CD4-positive, alpha-beta memory T cell (primary cell): ENCODE results near the gene DCAF12. TPM values are rescaled to one million over a fixed set of nuclear protein-coding genes. Genes with fewer than 3 reads are reported as not detected.
A peak's percentile ranks its signal among the peaks of the same experiment; 100 is the strongest.

Experiments
- CTCF ChIA-PET: fragments of 350-600 bp; sonication (Branson Sonifier 250); formaldehyde crosslinking; loops from one replicate; lab custom pipeline; 2021; ENCODE audit warnings: inconsistent platforms; ENCODE audit not compliant: partially characterized antibody; lab: Charles Lee
- POLR2A ChIA-PET: fragments of 350-600 bp; sonication (Branson Sonifier 250); formaldehyde crosslinking; loops from one replicate; lab custom pipeline; 2021; ENCODE audit not compliant: partially characterized antibody; lab: Charles Lee
- DNase-seq, 5 donors: peaks; one replicate each; pipeline versions ENCODE4 v3.0.0 to v3.0.0-alpha.2; 2020 to 2022; ENCODE audit warnings: mixed read lengths in 1 of 5
- H3K27ac ChIP-seq: one replicate; pipeline ENCODE4 v1.7.0; 2013; ENCODE audit warnings: low read depth, low read length
- H3K27me3 ChIP-seq: 2 replicates; pipeline ENCODE4 v1.7.0; 2013; ENCODE audit warnings: mild to moderate bottlenecking, low read length, moderate library complexity; ENCODE audit not compliant: insufficient read depth
- H3K36me3 ChIP-seq: 2 replicates; pipeline ENCODE4 v1.7.0; 2013; ENCODE audit warnings: mild to moderate bottlenecking, low read length, moderate library complexity; ENCODE audit not compliant: insufficient read depth
- H3K4me1 ChIP-seq: 2 replicates; pipeline ENCODE4 v1.7.0; 2013; ENCODE audit warnings: mild to moderate bottlenecking, low read length, moderate library complexity; ENCODE audit not compliant: insufficient read depth
- H3K4me3 ChIP-seq, 2 donors: one replicate each; pipeline ENCODE4 v1.7.0; 2013; ENCODE audit warnings: low read length in 2 of 2, mild to moderate bottlenecking in 1 of 2
- H3K9me3 ChIP-seq, 2 donors: one replicate each; pipeline ENCODE4 v1.7.0; 2013; ENCODE audit warnings: low read length in 2 of 2, control low read depth in 1 of 2; ENCODE audit not compliant: control insufficient read depth in 1 of 2
- H3K27ac Mint-ChIP-seq, 7 donors: one replicate each; pipeline ENCODE4 v1.8.0; 2020 to 2021; ENCODE audit warnings: mixed read lengths in 7 of 7, mild to moderate bottlenecking in 6 of 7, inconsistent platforms in 3 of 7, moderate library complexity in 3 of 7
- H3K27me3 Mint-ChIP-seq, 2 donors: one replicate each; pipeline ENCODE4 v1.8.0; 2020 to 2021; ENCODE audit warnings: mixed read lengths in 2 of 2
- H3K36me3 Mint-ChIP-seq, 2 donors: one replicate each; pipeline ENCODE4 v1.8.0; 2020 to 2021; ENCODE audit warnings: mixed read lengths in 2 of 2, inconsistent platforms in 1 of 2, mild to moderate bottlenecking in 1 of 2
- H3K4me1 Mint-ChIP-seq, 4 donors: one replicate each; pipeline ENCODE4 v1.8.0; 2020 to 2021; ENCODE audit warnings: mixed read lengths in 4 of 4, mild to moderate bottlenecking in 1 of 4
- H3K4me3 Mint-ChIP-seq, 8 donors: one replicate each; pipeline ENCODE4 v1.8.0; 2020 to 2021; ENCODE audit warnings: mixed read lengths in 8 of 8, mild to moderate bottlenecking in 7 of 8, moderate library complexity in 6 of 8, inconsistent platforms in 3 of 8
- H3K9me3 Mint-ChIP-seq, 8 donors: one replicate each; pipeline ENCODE4 v1.8.0; 2020 to 2021; ENCODE audit warnings: mixed read lengths in 8 of 8, mild to moderate bottlenecking in 5 of 8, inconsistent platforms in 3 of 8, moderate library complexity in 1 of 8
- intact Hi-C: fragments of 100-400 bp; cut with micrococcal nuclease; formaldehyde crosslinking; loops from one replicate; pipeline ENCODE4 v1.15.1; 2023
- polyA plus RNA-seq, 2 donors: library from polyadenylated mRNA; unstranded; fragments of 300-500 nt; fragmentation: Illumina TruSeq; gene quantifications; one replicate each; pipeline ENCODE4 v1.2.3, GENCODE V29; 2021
- total RNA-seq, 2 experiments: library from RNA; stranded (reverse); gene quantifications; one replicate each; pipeline ENCODE4 v1.2.3, GENCODE V29; 2021

The DCAF12 gene
- total RNA-seq (10 to 100 TPM; 29.7 to 31.0 TPM), polyA plus RNA-seq (10 to 100 TPM; 13.0 to 19.3 TPM)

- CTCF ChIA-PET = interaction anchor here (1.1 to 1.8 kb wide), 3 partner anchors 52 to 127 kb away, joined by 3 to 9 read pairs (median 4); partner anchors contain the start of gene UBAP1
- Histone ChIP-seq H3K4me3 (peak within 1 kb of the TSS; percentile 88 to 92), H3K4me1 (peaks cover 45% of the 10 kb centered on the region), H3K36me3 (no peaks in the 10 kb centered on the region), H3K27ac (peak within 1 kb of the TSS; percentile 83), H3K27me3 (no peaks in the 10 kb centered on the region), H3K9me3 (no peaks in the 10 kb centered on the region)
- intact Hi-C loops = loop anchor here (1.0 kb wide), 5 partner anchors 52 to 250 kb away; partner anchors contain the start of genes KIF24, MYORG and NUDT2
- peaks cover 10 to 36% of the 10 kb centered on the region in 2 donors for H3K36me3 Mint-ChIP-seq
- DNase-seq = peak; percentile 90 to 92 (median 91)
- H3K9me3 Mint-ChIP-seq = no peaks in the 10 kb centered on the region
- peak within 1 kb of the TSS; percentile 96 to 100 (median 98) for H3K4me3 Mint-ChIP-seq
- H3K4me1 Mint-ChIP-seq = peaks cover 39 to 58% (median 45%) of the 10 kb centered on the region in 4 donors
- POLR2A ChIA-PET = interaction anchor here (1.4 to 2.2 kb wide), 5 partner anchors 52 to 251 kb away, joined by 3 to 11 read pairs (median 6); partner anchors contain the start of genes MYORG, UBAP1 and UBAP2
- H3K27me3 Mint-ChIP-seq = no peaks in the 10 kb centered on the region
- H3K27ac Mint-ChIP-seq = peak within 1 kb of the TSS; percentile 95 to 99 (median 99)
Measured at GRCh38 chr9:34126207-34127034, at the start of gene DCAF12. TSS of gene DCAF12 (minus strand) at chr9:34126698. CDS start at chr9:34126431, 267 bp downstream.

- intact Hi-C loops = no loop called here
- ChIA-PET CTCF (interaction anchor here (0.7 kb wide), 1 partner anchor 398 kb away, joined by 4 read pairs; no protein-coding TSS in a partner anchor), POLR2A (no interaction called here)
- Mint-ChIP-seq H3K36me3 (peaks cover 0 to 13% of the 10 kb centered on the region in 2 donors), H3K9me3 (no peaks in the 10 kb centered on the region), H3K4me3 (peak overlapping the region in 2 of 8 donors; percentile 26 to 57), H3K27me3 (no peaks in the 10 kb centered on the region), H3K27ac (peak overlapping the region in 2 of 7 donors; percentile 56 to 89), H3K4me1 (peaks cover 15 to 32% (median 20%) of the 10 kb centered on the region in 4 donors)
- no peak overlapping the region for H3K27ac ChIP-seq
- H3K36me3 ChIP-seq = no peaks in the 10 kb centered on the region
- no peaks in the 10 kb centered on the region for H3K27me3 ChIP-seq
- no peak overlapping the region for H3K4me3 ChIP-seq
- H3K4me1 ChIP-seq = peaks cover 30% of the 10 kb centered on the region
- no peaks in the 10 kb centered on the region for H3K9me3 ChIP-seq
- no peak for DNase-seq
Measured at GRCh38 chr9:34176089-34176488, 49.6 kb upstream of the DCAF12 start.

GRCh38 chr9:34171753-34172535 lies 45.4 kb upstream of the DCAF12 start:
- POLR2A ChIA-PET = no interaction called here
- Mint-ChIP-seq H3K27ac (peak overlapping the region in 6 of 7 donors; percentile 18 to 88 (median 84)), H3K36me3 (no peaks in the 10 kb centered on the region), H3K27me3 (no peaks in the 10 kb centered on the region), H3K4me1 (peaks cover 2 to 12% (median 7%) of the 10 kb centered on the region in 4 donors), H3K9me3 (no peaks in the 10 kb centered on the region), H3K4me3 (peak overlapping the region; percentile 39 to 87 (median 68))
- Histone ChIP-seq H3K27me3 (no peaks in the 10 kb centered on the region), H3K4me1 (peaks cover 12% of the 10 kb centered on the region), H3K27ac (no peak overlapping the region), H3K4me3 (no peak overlapping the region), H3K9me3 (no peaks in the 10 kb centered on the region), H3K36me3 (no peaks in the 10 kb centered on the region)
- intact Hi-C loops = no loop called here
- peak; percentile 30 to 70 (median 62) for DNase-seq
- CTCF ChIA-PET = interaction anchor here (1.2 kb wide), 1 partner anchor 12 kb away, joined by 3 read pairs; no protein-coding TSS in a partner anchor

- Mint-ChIP-seq H3K9me3 (no peaks in the 10 kb centered on the region), H3K36me3 (no peaks in the 10 kb centered on the region), H3K4me1 (peaks cover 2 to 12% (median 7%) of the 10 kb centered on the region in 4 donors), H3K27me3 (no peaks in the 10 kb centered on the region), H3K27ac (peak overlapping the region in 5 of 7 donors; percentile 22 to 68 (median 43)), H3K4me3 (no peak overlapping the region)
- ChIA-PET CTCF (interaction anchor here (0.7 to 1.2 kb wide), 4 partner anchors 10 to 362 kb away, joined by 3 read pairs; no protein-coding TSS in a partner anchor), POLR2A (interaction anchor here (0.5 to 1.1 kb wide), 2 partner anchors 9 to 10 kb away, joined by 3 to 6 read pairs; partner anchors contain the start of gene UBAP1)
- Histone ChIP-seq H3K27ac (no peak overlapping the region), H3K27me3 (no peaks in the 10 kb centered on the region), H3K4me3 (no peak overlapping the region), H3K9me3 (no peaks in the 10 kb centered on the region), H3K36me3 (no peaks in the 10 kb centered on the region), H3K4me1 (peaks cover 12% of the 10 kb centered on the region)
- DNase-seq = no peak
- intact Hi-C loops = no loop called here
Measured at GRCh38 chr9:34170237-34170991, 43.9 kb upstream of the DCAF12 start.

GRCh38 chr9:34169125-34169524 lies 42.6 kb upstream of the DCAF12 start:
- Mint-ChIP-seq H3K4me3 (no peak overlapping the region), H3K27ac (no peak overlapping the region), H3K4me1 (peaks cover 2 to 12% (median 7%) of the 10 kb centered on the region in 4 donors), H3K36me3 (no peaks in the 10 kb centered on the region), H3K9me3 (no peaks in the 10 kb centered on the region), H3K27me3 (no peaks in the 10 kb centered on the region)
- Histone ChIP-seq H3K4me3 (no peak overlapping the region), H3K36me3 (no peaks in the 10 kb centered on the region), H3K4me1 (peaks cover 12% of the 10 kb centered on the region), H3K9me3 (no peaks in the 10 kb centered on the region), H3K27me3 (no peaks in the 10 kb centered on the region), H3K27ac (no peak overlapping the region)
- intact Hi-C loops = no loop called here
- no peak for DNase-seq
- ChIA-PET CTCF (interaction anchor here (0.9 to 1.6 kb wide), 2 partner anchors 10 to 84 kb away, joined by 3 to 4 read pairs; partner anchors contain the start of gene UBAP1), POLR2A (no interaction called here)

- no peaks in the 10 kb centered on the region for H3K9me3 ChIP-seq
- H3K27me3 ChIP-seq = no peaks in the 10 kb centered on the region
- no peak for DNase-seq
- CTCF ChIA-PET = interaction anchor here (0.6 to 1.3 kb wide), 2 partner anchors 90 to 350 kb away, joined by 3 to 7 read pairs; no protein-coding TSS in a partner anchor
- H3K27ac ChIP-seq = no peak overlapping the region
- Mint-ChIP-seq H3K9me3 (no peaks in the 10 kb centered on the region), H3K4me3 (no peak overlapping the region), H3K27me3 (no peaks in the 10 kb centered on the region), H3K27ac (peak overlapping the region in 1 of 7 donors; percentile 13), H3K4me1 (no peaks in the 10 kb centered on the region), H3K36me3 (no peaks in the 10 kb centered on the region)
- intact Hi-C loops = no loop called here
- H3K36me3 ChIP-seq = no peaks in the 10 kb centered on the region
- POLR2A ChIA-PET = no interaction called here
- no peak overlapping the region for H3K4me3 ChIP-seq
- no peaks in the 10 kb centered on the region for H3K4me1 ChIP-seq
Measured at GRCh38 chr9:34163434-34163833, 36.9 kb upstream of the DCAF12 start.
